Transverse colon (tissue), 4 donors: ENCODE results near the gene RXRB. TPM values are rescaled to one million over a fixed set of nuclear protein-coding genes. Genes with fewer than 3 reads are reported as not detected.

ENCODE experiments used
- DNase-seq: peaks from one replicate; pipeline ENCODE4 v3.0.0-alpha.2; 2019
- H3K27ac ChIP-seq, 4 donors: fragments of 200-600 bp; sonication (generic); 2 replicates each; pipeline ENCODE4 v1.5.1; 2016 to 2018; ENCODE audit warnings: inconsistent platforms in 4 of 4
- H3K27me3 ChIP-seq: fragments of 200-600 bp; sonication (generic); 2 replicates; pipeline ENCODE4 v1.5.1; 2017; ENCODE audit warnings: inconsistent platforms
- H3K36me3 ChIP-seq, 4 donors: fragments of 200-600 bp; sonication (generic); 2 replicates each; pipeline ENCODE4 v1.5.1; 2017 to 2019; ENCODE audit warnings: inconsistent platforms in 4 of 4
- H3K4me1 ChIP-seq, 4 donors: fragments of 200-600 bp; sonication (generic); 2 replicates each; pipeline ENCODE4 v1.5.1; 2017 to 2020; ENCODE audit warnings: inconsistent platforms in 4 of 4
- H3K4me3 ChIP-seq, 4 donors: fragments of 200-600 bp; sonication (generic); 1 replicate in 1 of 4; 2 replicates in 3 of 4; pipeline versions ENCODE4 v1.5.1 to v1.6.1; 2017 to 2019; ENCODE audit warnings: inconsistent platforms in 4 of 4
- H3K9me3 ChIP-seq, 2 donors: fragments of 200-600 bp; sonication (generic); 2 replicates each; pipeline ENCODE4 v1.5.1; 2017 to 2019; ENCODE audit warnings: inconsistent platforms in 2 of 2
- CTCF ChIP-seq, 5 experiments: fragments of 200-600 bp in 3 of 5; fragments of 450-650 bp in 2 of 5; sonication (generic) in 3 of 5; IDR thresholded peaks; 1 replicate in 2 of 5; 2 replicates in 3 of 5; pipeline ENCODE4 v1.5.1; 2016 to 2017; ENCODE audit warnings: antibody characterized with exemption in 5 of 5, inconsistent platforms in 3 of 5, mild to moderate bottlenecking in 2 of 5, moderate library complexity in 1 of 5
- EP300 ChIP-seq: sonication (generic); formaldehyde crosslinking; IDR thresholded peaks from one replicate; pipeline ENCODE4 v1.6.1; 2017; ENCODE audit warnings: antibody characterized with exemption, low read depth
- POLR2A ChIP-seq: fragments of 450-650 bp; IDR thresholded peaks from one replicate; pipeline ENCODE4 v1.6.1; 2016; ENCODE audit warnings: antibody characterized with exemption, mild to moderate bottlenecking, moderate library complexity
- POLR2AphosphoS5 ChIP-seq, 3 donors: sonication (generic); formaldehyde crosslinking; IDR thresholded peaks; one replicate each; pipeline ENCODE4 v1.6.1; 2016; ENCODE audit warnings: antibody characterized with exemption in 3 of 3
- WGBS, 2 donors: methylation state at CpG; one replicate each; pipeline ENCODE4 v1.1.5; 2018; ENCODE audit warnings: low coverage in 1 of 2; 5-methylcytosine and 5-hydroxymethylcytosine counted together
- in situ Hi-C, 4 donors: fragments of 200-750 bp; cut with MboI; loops; one replicate each; pipeline versions ENCODE4 v1.15.0 to v1.15.1; 2017; ENCODE audit warnings: low sequenced_read_pairs in 3 of 4, low pct_ligation_motif_present in 1 of 4, low pct_unique_long_range_greater_than_20kb in 1 of 4
- intact Hi-C: fragments of 100-400 bp; cut with DNase I; formaldehyde crosslinking; loops from one replicate; pipeline ENCODE4 v1.15.1; 2023; ENCODE audit warnings: low total_unique reads
- total RNA-seq, 4 donors: library from RNA; depleted of rRNA; stranded (reverse); fragments of >200 nt; gene quantifications; one replicate each; pipeline ENCODE4 v1.1.0, GENCODE V29; 2016

RXRB gene
- total RNA-seq, 4 donors from 2014 or later, result 26.9 to 31.9 (median 29.4) TPM

GRCh38 chr6:33168639-33169038, 31.8 kb downstream of the RXRB start:
- Histone ChIP-seq H3K4me3 (no peak overlapping the region), H3K27me3 (peaks cover 4% of the 10 kb centered on the region), H3K27ac (no peak overlapping the region), H3K4me1 (no peaks in the 10 kb centered on the region), H3K36me3 (no peaks in the 10 kb centered on the region), H3K9me3 (no peaks in the 10 kb centered on the region)
- no peak for DNase-seq
- in situ Hi-C loops (loop anchor here in 2 of 4 donors (10.0 kb wide), 1 partner anchor 76 kb away; no protein-coding TSS in a partner anchor), intact Hi-C loops (loop anchor here (10.0 kb wide), 1 partner anchor 76 kb away; no protein-coding TSS in a partner anchor)
- WGBS, 2 donors, result 75% methylated on average over 5 of the region's 5 CpGs; no CpG with 5 or more reads in 1 of the 2 donors
- TF ChIP-seq CTCF (IDR thresholded peaks at IDR 0.05) (no peak), POLR2A (no peak), POLR2AphosphoS5 (IDR thresholded peaks at IDR 0.05) (no peak), EP300 (no peak)

GRCh38 chr6:33168284-33168601, 32.2 kb downstream of the RXRB start:
- intact Hi-C loops, result loop anchor here (10.0 kb wide), 1 partner anchor 77 kb away; no protein-coding TSS in a partner anchor
- WGBS, 2 donors, result 71 to 100% methylated on average over 1 to 6 of the region's 6 CpGs
- TF ChIP-seq POLR2AphosphoS5 (IDR thresholded peaks at IDR 0.05), result no peak
- TF ChIP-seq POLR2A, result no peak
- no peak for TF ChIP-seq EP300
- TF ChIP-seq CTCF (IDR thresholded peaks at IDR 0.05), result no peak
- H3K36me3 ChIP-seq, result no peaks in the 10 kb centered on the region
- H3K4me1 ChIP-seq, result no peaks in the 10 kb centered on the region
- no peaks in the 10 kb centered on the region for H3K9me3 ChIP-seq
- H3K27ac ChIP-seq, result no peak overlapping the region
- no peak for DNase-seq
- no peak overlapping the region for H3K4me3 ChIP-seq
- in situ Hi-C loops, result loop anchor here in 2 of 4 donors (10.0 kb wide), 1 partner anchor 77 kb away; no protein-coding TSS in a partner anchor
- H3K27me3 ChIP-seq, result peaks cover 4% of the 10 kb centered on the region

- in situ Hi-C loops, result loop anchor here in 2 of 4 donors (10.0 kb wide), 1 partner anchor 77 kb away; no protein-coding TSS in a partner anchor
- H3K9me3 ChIP-seq, result no peaks in the 10 kb centered on the region
- TF ChIP-seq POLR2AphosphoS5 (IDR thresholded peaks at IDR 0.05), result no peak
- TF ChIP-seq EP300, result no peak
- no peak for TF ChIP-seq CTCF (IDR thresholded peaks at IDR 0.05)
- no peak for TF ChIP-seq POLR2A
- peaks cover 1% of the 10 kb centered on the region for H3K27me3 ChIP-seq
- 82 to 100% methylated on average over 1 to 19 of the region's 19 CpGs for WGBS, 2 donors
- H3K4me1 ChIP-seq, result no peaks in the 10 kb centered on the region
- intact Hi-C loops, result loop anchor here (10.0 kb wide), 1 partner anchor 77 kb away; no protein-coding TSS in a partner anchor
- no peak for DNase-seq
- H3K27ac ChIP-seq, result no peak overlapping the region
- no peaks in the 10 kb centered on the region for H3K36me3 ChIP-seq
- H3K4me3 ChIP-seq, result no peak overlapping the region
Observed at GRCh38 chr6:33167374-33168283, 32.8 kb downstream of the RXRB start.

DNA sequence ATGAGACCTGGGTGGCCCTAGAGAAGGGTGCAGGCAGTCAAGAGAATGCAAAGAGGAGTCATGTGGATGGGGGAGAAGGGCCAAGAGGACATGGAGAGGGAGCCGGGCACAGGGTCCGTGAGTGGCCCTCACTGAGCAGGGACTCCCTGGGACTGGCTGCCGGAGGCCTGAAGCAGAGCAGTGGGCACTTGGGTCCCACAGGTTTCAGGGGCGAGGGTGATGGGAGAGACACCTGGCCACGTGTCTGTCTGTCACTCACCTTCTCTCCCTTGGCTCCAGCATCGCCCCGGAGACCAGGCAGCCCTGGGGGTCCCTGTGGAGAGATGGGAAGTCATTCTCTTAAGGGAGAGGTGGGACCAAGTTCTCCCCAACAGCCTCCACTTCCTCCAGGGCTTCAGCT, 33.7 kb downstream of the RXRB start:
- in situ Hi-C loops, result loop anchor here in 2 of 4 donors (10.0 kb wide), 1 partner anchor 78 kb away; no protein-coding TSS in a partner anchor
- Histone ChIP-seq H3K27ac (no peak overlapping the region), H3K4me3 (no peak overlapping the region), H3K36me3 (no peaks in the 10 kb centered on the region), H3K9me3 (no peaks in the 10 kb centered on the region), H3K27me3 (no peaks in the 10 kb centered on the region), H3K4me1 (peaks cover 0 to 4% (median 2%) of the 10 kb centered on the region in 4 donors)
- WGBS, 2 donors, result 80% methylated on average over 7 of the region's 7 CpGs; no CpG with 5 or more reads in 1 of the 2 donors
- TF ChIP-seq CTCF (IDR thresholded peaks at IDR 0.05), result no peak
- TF ChIP-seq POLR2AphosphoS5 (IDR thresholded peaks at IDR 0.05), result no peak
- TF ChIP-seq POLR2A, result no peak
- no peak for TF ChIP-seq EP300
- intact Hi-C loops, result loop anchor here (10.0 kb wide), 1 partner anchor 78 kb away; no protein-coding TSS in a partner anchor
- no peak for DNase-seq
